T follicular helper cell (primary cell): ENCODE measurements around the gene ANO9.
"Not testable (repeated sequence)": the region's sequence is repeated elsewhere in the genome, so short reads cannot be mapped to it uniquely, and the experiment has no call there.

Source experiments
- DNase-seq: peaks from one replicate; pipeline ENCODE4 v3.0.0-alpha.2; 2020; ENCODE audit warnings: low read depth

Gene ANO9

DNA sequence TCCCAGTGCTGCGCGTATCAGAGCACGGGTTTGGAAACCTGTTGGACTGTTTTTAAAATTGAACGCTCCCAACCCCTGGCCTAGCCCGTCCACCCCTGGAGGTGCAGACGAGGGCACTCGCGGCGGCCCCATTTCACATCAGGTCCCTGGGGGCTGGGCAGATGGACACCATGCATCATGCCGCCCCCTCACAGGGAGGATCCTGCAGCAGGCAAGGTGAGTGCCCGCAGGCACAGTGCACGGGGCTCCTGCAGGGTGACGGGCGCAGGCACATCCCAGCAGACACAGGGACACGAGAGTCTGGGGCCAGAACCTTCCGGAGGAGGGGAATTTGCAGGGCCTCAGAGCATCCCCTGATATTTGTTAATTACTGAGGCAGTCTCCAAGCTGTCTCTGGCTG lies 7.3 kb downstream of the ANO9 start:
- DNase-seq = no peak

DNA sequence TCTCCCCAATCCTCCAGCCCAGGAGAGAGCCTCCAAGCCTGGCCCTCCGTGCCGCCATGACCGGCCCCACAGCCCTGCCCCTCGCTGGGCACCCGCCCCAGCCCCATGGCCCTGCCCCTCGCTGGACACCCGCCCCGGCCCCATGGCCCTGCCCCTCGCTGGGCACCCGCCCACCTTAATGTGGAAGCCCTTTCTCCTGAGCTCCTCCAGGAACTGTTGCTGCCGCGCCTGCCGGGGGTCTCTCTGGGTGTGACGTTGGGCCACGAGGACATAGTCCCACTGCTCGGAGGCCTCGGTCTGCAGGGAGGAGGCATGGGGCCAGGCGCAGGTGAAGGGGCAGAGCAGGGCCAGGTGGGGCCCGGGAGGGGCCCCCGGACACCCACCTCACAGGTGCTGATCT lies 8.2 kb downstream of the ANO9 start:
- DNase-seq = no peak

DNA sequence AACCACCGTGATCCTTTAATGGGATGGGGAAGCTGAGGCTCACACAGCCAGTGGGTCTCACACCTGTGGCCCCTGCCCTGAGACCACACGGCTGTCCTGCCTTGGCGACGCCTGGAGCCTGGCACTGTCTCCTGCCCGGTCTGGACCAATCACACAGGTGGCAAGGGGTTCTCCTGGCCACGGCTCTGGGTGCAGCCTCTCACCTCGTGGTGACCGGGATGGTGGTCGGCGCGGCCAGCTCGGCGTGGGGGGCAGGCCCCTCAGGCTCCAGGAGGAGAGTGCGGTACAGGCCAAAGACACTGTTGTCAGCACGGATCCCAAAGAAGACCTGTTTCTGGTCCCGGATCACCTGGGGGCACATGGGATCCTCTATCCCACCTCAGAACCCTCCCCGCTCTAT lies 8.7 kb downstream of the ANO9 start:
- no peak for DNase-seq

DNA sequence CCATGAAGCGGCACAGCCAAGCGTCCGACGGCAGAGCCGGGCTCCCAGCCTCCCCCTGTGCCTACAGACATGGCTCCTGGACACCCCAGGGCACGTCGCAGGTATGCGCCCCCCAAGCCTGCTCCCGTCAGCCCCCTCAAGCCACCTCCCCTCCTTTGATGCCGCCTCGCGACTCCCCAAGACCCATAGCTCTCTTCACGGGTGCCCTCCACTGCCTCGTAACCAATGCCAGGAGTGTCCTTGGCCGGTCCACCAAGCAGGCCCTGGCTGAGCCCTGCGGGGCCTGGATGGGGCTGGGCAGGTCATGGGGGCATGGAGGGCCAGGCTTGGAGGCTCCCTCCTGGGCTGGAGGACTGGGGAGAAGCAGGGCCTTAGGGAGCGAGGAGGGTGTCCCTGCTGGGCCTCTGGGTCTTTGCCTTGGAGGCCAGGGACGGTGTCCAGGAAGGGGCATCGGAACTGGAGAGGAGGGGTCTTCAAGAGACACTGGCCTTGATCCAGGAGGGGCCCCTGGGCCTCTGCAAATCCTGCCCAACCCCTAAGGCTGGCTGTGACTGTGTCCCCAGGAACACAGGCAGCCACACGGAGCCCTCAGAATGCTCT lies 9.2 kb downstream of the ANO9 start:
- no peak for DNase-seq

DNA sequence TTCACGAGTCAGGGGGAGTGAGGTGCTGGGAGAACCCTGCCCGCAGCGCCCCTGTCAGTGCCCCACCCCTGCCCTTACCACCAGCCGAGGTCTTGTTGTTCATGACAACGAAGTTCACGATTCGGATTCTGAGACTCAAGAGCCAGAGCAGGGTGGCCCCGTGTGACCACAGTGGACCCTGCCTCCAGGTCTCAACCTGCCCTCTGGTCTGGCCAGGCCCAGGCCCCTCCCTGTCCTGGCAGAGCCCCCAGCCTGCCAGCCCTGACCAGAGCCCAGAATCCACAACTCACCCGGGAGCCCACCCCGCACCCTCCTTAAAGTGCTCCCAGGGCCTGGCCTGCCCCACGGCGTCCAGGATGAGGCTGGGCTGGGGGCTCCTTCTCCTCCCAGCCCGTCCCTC lies 9.9 kb downstream of the ANO9 start:
- no peak for DNase-seq

- DNase-seq = no peak
These were observed 11.8 kb downstream of the ANO9 start for GRCh38 chr11:429931-430456.

GRCh38 chr11:429391-429790 lies 12.4 kb downstream of the ANO9 start:
- DNase-seq = no peak

DNA sequence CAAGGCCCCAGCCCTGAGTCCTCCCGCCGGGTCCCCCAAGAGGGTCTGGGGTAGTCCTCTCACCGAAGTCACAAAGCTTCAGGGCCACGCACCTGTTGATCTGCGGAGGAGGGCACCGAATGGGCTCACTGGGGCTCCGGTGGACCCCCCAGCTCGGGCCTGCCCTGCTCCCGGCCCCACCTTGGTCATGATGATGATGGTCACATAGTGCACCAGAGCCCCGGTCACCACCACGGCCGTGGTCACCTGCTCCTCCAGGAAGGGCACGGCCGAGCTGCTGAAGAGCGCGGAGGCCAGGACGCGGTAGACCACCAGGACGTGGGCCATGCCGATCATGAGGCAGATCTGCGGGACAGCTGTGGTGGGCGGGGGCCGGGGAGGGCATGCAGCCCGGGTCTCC lies 13.5 kb downstream of the ANO9 start:
- DNase-seq = no peak

GRCh38 chr11:426851-427250 lies 15.0 kb downstream of the ANO9 start:
- no peak for DNase-seq

- DNase-seq = no peak
These were observed 16.5 kb downstream of the ANO9 start for GRCh38 chr11:425301-425700.

- not testable (repeated sequence) for DNase-seq
These were observed 17.0 kb downstream of the ANO9 start for GRCh38 chr11:424766-425165.

- DNase-seq = no peak
These were observed 17.6 kb downstream of the ANO9 start for GRCh38 chr11:424232-424631.

- DNase-seq = no peak
These were observed 19.6 kb downstream of the ANO9 start for GRCh38 chr11:422249-422656.

GRCh38 chr11:420911-421321 lies 20.9 kb downstream of the ANO9 start:
- no peak for DNase-seq

- no peak for DNase-seq
These were observed 21.5 kb downstream of the ANO9 start for GRCh38 chr11:420054-420910.

DNA sequence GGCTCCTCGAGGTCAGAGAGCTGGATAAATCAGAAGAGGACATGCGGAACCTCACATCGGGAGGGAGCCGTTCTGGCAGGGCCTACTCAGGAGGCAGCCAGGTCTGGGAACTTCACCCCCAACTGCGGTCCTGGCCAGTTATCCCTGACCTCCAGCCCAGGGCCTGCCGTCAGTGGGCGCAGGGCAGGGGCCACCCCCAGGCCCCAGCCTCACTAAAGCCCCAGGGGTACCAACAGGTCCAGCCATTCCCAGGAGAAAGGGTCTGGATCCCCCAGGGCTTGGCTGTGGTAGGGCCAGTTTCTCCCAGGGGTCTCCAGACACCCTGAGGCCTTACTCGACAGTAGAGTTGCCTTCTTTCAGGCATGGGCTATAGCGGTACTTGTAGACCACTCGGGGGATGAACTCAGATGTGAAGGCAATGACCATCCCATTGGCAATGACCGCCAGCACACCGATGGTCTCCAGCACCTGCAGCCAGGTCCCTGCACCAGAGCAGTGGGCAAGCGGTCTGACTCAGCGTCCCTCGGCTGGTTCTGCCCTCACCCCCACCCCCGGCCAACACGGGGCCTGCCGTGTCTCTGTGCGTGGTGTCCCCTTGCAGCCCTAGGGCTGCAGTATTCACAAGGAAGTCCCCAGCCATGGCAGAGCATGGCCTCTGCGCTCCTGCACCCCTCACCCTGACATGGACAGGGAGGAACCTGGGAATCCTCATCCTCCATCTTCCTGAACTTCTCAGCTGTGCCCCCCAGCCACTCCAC lies 22.4 kb downstream of the ANO9 start:
- DNase-seq = no peak

DNA sequence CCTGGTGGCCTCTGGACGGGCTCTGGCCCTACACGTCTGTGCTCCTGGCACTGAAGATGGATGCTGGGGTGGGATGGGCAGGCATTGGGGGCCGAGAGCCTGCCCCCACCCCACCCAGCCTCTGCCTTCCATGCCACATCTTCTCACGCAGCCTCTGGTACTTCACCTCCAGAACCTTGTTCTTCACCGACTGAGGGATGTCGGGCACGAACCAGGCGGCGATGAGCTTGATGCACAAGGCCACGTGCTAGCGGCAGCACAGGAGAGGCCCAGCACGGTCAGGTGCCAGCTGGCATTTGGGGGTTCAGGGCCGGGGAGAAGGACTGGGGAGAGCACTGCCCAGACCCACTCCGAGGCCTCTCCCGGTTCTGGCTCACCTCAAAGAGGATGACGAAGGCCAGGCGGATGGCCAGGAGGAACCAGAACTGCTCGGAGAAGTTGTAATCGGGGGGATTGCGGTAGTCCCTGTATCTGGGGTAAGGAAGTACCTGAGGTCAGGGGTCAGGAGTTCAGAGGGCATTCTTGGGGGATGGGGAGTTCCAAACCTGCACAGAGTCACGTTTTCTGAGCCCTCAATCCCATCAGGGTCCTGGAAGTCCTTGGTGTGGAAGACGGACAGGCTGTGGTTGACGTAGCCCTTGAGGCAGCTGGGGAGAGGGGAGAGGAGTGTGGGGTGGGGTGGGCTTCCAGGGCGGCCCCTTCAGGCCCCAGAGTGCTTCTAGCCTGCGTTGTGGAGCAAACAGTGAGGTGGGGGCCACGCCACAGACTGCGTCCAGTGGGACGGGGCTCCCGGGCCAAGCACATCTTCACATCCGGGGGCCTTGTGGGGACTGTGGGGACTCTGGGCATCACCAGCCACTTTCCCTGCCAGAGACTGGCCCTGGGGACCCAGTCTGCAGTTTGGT lies 23.2 kb downstream of the ANO9 start:
- DNase-seq = no peak

DNA sequence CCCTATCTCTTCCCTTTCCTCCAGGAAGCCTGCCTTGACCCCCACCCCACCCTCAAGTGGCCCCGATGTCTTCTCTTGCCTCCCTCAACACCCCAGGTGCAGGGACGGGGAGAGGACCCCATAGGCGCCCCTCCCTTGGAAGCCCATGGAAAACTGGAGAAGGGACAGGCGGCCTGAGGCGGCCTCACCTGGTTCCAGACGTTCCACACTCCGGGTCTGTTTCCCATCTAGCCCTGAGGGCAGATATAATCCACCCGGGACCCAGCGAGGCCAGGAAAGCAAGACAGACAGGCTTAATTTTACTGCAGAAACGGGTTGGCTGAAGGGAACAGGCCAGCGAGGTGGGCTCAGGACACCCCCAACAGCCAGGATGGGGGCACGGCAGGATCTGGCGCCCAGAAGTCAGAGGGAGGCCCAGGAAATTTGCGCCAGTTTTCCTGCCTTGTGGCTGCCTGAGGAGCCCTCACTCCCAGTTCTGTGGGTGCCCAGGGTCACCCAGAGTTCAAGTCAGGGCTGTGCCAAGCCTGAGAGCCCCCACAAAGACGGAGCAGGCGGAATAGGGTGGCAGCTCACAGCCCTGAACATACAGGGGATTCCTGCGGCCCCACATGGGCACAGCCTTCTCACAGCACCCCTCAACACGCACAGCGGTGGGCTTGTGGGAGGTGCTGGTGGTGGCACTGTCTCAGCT lies 24.0 kb downstream of the ANO9 start:
- no peak for DNase-seq

DNA sequence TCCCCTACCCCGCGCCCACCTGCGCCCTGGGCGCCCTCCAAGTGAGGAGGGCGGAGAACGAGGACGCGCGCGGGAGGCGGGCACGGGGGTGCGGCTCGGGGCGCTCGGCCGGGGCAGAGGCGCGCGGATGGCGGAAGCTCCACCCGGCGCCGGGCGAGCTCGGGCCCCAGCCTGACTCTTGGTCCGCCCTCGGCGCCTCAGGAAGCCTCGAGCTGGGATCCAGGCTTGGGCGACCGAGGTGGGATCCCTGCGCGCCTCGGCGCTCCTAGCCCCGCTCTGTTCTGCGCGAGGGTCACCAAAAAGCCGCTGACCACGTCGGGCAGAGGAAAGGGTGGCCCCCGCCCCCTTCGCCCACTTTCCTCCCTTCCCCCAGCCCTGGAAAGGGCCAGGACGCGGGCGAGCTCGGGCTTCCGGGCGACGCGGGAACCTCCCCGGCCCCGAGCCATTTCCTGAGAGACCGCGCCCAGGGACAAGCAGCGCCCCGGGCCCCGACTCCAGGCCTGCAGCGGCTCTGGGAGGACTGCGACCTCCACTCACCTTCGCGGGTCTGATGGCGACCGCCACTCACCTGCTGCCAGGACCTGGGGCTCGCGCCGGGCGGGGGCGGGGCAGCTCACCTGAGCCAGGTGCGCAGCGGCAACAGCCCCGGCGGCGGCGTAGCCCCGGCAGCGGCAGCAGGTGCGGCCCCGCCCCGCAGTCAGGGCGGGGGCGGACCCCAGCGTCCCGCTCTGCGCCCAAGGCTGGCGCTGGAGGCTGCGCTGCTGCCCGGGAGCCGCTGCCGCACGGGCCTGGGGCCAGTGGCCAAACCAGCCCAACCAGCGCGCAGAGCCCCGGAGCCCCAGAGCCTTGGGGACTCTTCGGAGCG lies 24.8 kb downstream of the ANO9 start:
- no peak for DNase-seq
